Measurements from ENCODE around the gene KCND3. TPM values are rescaled to one million over a fixed set of nuclear protein-coding genes. Genes with fewer than 3 reads are reported as not detected.
A peak's percentile ranks its signal among the peaks of the same experiment; 100 is the strongest.
"Not testable (repeated sequence)": the region's sequence is repeated elsewhere in the genome, so short reads cannot be mapped to it uniquely, and the experiment has no call there.

The KCND3 gene
- total RNA-seq, 1 donor from 2014 or later, result 2.6 TPM

DNA sequence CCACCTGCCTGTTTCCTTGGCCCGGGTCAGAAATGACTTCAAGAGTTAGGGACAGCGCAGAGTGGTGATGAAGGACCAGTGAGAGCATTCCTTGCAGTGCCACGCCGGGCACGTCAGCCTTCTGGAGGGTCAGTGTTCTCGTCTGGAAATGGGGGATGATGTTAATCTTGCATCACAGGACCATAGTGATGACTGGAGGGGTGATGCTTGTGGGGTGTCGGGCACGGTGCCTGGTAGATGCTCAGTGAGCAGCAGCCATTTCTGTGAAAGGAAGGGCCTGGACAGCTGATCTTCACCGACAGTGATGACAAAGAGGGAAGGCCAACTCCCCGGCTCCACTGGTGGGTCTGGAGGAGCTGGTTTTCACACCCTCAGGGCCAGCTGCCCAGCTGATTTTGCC, 177.6 kb downstream of the KCND3 start:
- DNase-seq, result no peak

DNA sequence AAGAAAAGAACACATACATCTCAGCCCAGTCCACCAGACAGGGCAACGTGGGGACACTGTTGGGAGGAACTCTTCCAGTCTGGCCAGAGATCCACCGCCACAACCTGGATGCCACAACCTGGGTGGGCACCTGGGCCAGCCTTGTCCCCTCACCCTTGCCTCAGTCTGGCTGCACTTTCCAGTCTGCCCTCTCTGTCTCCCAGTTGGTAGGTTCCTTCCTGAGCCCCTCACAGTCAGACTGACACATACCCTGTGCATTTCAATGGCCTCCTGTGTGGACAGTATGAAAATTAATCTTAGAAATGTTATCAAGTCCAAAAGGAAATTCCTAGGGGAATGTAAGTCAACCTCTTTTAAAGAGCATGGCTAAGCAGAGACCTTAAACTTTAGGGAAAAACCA, 184.2 kb downstream of the KCND3 start:
- DNase-seq, result no peak

DNA sequence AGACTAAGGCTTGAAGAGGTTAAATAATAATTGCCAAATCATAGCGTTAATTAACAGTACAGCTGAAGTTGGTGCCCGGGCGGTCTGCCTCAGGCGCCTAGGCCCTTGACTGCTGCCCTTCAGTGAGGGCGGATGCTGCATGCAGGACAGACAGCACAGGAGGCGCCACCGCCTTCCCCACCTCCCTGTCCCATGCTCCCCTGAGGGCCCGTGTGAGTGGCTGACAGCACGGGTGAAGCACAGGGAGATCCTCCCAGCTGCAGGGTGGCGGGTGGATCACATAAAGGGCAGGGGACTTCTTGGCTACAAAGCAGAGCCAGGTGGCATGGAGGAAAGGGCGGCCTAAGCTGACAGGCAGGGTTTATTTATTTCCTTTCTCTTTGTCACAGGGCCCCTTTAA, 184.7 kb downstream of the KCND3 start:
- DNase-seq, result no peak

DNA sequence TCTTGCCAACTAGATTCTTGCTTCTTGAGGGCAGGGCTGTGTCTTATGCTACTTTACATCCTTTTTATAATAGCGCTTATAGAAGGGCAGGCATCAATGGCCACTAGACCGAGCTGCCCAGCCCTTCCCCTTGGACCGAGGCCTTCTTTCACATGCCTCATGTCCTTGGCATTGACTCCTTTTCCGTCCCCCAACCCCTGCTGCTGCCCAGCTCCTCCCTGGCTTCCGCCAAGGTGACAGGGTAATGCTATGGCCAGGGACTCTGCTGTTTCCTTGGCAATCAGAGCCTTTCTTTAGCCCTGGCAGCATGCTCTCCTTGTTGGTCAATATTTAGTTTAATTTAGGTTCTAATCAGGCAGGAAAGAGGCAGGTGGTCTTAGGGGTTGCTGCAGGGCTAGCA, 185.5 kb downstream of the KCND3 start:
- DNase-seq, result no peak

DNA sequence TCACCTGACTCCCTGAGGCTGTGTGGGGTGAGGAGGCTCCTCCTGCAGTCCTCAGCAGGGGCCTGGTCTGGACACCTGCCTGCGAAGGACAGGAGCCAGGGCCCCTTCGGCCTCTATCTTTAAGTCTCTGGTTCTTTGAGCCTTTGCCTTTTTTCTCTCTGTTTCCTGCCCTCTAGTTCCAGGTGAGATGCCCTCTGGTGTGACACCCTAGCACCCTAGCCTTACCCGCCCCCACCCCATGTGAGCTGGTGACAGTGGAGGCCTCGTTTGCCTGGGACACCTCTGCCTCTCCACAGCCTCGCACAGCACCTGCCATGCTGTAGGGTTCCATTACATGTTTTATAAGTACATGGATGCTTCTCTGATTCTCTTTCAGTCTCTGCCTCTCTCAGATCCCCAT, 186.5 kb downstream of the KCND3 start:
- no peak for DNase-seq

DNA sequence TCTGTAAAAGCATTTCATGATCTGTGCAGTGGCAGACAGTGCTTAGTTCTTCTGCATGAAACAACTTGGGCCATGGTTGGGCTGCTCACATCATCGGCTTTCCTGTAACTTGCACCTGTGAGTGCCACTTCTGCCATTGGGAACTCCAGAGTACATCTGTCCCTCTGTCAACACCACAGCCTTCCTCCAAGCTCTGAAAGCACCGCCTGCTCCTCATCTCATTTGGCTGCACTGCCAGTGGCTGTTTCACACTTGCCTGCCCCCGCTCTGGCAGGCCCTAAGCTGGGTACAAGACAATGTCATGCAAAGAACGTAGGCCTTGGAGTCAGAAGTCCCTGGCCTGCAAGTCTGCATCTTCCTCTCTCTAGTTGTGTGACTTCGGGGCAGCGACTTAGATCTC, 187.4 kb downstream of the KCND3 start:
- DNase-seq, result peak; percentile 36

DNA sequence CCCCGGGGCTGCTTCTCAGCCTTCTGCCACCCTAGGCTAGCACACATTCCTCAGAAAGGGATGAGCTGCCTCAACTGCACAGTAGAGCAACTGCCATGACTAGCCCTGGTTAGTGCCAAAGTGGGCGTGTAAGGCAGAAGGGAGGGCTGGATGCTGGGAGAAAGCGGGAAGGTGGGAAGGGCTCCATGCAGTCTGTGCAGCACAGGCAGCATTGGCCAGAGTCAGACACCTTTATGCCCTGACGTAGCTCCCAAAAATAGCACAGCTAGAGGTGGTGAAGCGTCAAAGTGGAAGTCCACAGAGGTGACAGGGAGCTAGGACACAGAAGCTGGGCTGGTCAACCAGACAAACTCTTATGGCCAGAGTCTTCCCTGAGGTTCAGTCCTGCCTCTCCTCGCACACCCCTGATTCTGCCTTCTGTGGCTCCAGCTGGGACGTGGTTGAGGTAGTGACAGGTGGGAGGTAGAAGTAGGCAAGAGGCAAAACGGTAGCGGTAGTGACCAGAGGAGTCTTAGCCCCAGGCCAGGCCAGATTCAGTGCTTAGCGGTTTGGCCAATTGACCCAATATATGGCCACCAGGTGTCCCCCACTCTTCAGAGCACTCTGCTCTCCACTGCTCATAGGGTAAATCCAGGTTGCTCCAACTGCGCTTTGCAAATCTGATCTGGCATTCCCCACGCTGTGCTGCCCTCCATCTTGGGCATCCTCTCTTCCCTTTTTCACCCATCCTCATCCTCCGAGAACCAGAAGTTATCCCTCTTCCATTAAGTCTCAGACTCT, 188.2 kb downstream of the KCND3 start:
- no peak for DNase-seq

DNA sequence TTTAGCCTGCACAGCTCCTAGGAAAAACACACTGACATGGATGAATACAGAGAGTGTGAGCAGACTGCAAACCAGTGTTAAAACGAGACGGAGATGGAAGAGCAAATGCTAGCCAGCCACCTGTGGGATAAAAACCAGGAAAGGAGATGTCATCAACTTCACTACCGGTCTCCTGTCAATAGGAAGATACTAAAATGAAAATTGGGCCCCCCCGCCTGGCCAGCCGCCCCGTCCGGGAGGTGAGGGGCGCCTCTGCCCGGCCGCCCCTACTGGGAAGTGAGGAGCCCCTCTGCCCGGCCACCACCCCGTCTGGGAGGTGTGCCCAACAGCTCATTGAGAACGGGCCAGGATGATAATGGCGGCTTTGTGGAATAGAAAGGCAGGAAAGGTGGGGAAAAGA, 189.7 kb downstream of the KCND3 start:
- not testable (repeated sequence) for DNase-seq

DNA sequence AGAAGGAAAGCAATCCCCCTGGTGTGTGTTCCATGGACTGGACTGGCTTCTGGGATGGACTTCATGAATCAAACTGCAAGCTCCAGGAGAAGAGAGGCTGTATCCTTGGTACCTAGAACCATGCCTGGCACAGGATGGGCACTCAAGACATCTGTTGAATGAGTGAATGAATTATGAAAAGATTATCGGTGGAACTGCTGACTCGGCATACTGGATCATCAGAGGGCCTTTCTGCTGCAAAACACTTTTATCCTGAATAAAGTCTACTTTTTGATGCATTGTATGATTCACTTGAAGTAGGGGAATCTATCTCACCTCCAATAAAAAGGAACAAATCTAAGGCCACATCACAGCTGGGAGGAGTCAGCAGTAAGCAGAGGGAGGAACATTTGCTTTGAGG, 190.9 kb downstream of the KCND3 start:
- no peak for DNase-seq

DNA sequence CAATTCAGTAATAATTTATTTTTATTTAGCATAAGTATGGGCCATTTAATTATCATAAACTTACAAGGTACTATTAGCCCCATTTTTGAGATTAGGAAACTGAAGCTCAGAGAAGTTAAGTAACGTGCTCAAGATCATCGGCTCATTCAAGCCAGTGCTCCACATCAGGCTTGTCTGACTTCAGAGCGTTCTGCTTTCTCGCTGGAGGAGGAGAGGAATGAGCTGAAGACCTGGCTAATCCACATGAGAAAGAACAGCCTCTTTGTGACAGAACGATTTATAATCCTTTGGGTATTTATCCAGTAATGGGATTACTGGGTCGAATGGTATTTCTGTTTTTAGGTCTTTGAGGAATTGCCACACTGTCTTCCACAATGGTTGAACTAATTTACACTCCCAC, 194.1 kb downstream of the KCND3 start:
- no peak for DNase-seq

DNA sequence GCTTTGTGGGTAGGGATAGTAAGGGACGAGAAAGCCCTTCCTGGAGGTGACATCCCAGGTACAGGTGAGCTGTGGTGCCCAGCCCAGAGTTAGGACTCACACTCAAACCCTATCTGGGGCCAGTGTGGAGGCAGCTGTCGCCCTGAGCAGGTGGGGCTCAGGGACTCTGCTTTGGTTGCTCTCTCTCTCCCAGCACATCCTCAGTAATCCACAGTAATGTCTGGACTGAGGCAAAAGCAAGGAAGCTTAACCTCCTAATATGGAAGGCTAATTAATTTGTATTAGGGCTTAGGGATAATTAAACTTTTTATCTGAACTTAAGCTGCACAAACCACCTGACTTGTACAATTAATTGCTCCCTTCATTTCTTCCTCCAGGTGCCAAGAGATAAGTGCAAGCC, 195.5 kb downstream of the KCND3 start:
- no peak for DNase-seq

DNA sequence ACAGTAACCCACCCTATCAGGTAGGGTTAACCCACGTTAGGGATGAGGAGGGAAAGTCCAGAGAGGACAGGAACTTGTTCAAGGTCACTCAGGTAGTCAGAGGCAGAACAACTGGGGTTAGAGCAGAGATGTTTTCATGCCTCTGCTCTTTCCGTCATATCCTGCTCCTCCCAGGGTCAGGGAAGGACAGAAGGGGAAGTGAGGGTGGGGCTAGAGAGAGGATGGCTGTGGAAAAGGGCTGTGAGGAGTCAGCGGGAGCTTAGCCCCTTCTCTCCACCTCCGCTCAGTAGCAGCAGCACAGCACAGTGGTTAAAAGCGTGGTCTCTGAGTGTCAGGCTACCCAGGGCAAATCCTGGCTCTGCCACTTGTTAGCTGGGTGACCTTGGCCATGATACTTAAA, 197.2 kb downstream of the KCND3 start:
- DNase-seq, result no peak

DNA sequence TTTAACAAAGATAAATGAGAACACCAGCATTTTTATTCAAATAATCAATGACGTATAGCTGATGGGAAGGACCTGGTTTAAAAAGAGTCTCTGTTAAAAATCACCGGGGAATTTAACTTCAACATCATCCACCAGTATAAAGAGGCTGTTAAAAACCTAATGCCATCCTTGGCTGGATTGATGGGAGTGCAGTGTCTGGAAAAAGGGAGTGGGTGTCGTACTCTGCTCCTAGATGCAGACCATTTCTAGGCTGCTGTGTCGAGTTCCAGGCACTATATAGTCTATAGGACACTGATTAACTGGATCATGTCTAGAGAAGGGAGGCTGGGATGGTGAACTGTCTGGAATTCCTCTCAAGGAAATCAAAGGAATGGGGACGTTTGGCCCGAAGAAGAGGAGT, 197.7 kb downstream of the KCND3 start:
- no peak for DNase-seq

DNA sequence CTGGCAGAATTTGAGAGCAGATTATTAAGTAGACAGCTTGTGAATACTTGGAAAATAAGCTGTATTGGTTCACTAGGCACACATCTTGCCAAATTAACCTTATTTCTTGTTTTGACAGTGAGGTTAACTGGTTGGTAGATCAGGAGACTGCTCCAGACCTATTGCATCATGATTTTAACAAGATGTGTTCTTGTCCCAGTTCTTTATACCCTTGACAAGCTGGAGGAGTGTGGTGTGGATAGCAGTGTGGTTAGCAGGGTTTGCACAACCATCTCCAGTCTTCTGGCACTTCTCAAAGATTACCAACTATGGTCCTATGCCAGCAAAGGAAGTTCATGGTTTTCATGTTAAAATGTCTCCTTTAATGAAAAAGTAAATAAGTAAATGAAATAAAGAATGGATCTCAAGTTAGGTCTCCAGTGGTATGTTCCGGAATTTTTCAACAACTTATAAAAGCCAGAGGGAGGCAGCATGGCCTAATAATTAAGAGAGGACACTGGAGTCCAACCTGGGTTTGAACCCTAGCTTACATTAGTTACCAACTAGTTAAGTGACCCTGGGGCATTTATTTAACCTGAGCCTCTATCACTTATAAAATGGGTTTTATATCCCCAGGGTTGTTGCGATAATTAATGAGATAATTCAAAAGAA, 199.7 kb downstream of the KCND3 start:
- DNase-seq, result no peak

DNA sequence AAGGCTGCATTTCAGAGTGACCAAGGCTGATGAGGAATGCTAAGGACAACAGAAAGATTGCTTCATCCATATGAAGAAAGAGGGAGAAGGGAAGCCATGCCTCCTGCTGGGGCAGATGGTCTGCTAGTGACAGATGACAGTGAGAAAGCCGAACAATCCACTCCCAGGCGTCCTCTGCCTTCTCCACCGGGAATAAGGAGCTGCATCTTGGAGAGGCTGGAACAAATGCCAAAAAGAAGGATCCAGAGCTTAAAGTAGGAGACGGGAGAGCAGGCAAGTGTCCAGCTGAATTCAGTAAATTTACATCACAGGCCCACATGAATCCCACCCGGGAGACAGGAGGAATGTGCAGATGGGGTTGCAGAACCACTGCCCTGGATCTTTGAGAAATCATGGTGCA, 200.3 kb downstream of the KCND3 start:
- peak; percentile 9 for DNase-seq

DNA sequence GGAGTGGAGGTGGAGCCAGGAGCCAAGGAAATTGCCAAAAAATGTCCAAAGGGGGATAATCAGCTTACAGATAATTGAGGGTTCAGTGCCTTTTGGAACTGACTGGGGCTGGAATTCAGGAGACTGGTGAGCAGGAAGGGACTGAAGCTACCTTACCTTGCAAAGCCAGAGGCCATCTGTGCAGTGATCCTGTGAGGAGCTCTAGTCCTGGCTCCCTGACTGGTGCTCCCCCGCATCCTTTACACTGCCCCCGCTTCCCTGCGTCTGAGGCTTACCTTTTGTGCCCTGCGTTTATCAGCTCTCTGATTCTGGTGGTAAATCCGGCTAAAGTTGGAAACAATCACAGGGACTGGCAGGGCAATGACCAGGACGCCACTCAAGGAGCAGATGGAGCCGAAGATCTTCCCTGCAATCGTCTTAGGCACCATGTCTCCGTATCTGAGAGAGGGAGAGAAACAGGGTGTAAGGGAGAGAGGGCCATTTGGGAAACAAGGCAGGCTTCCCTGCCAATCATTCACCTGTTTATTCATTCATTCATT, 202.7 kb downstream of the KCND3 start:
- DNase-seq, result no peak

DNA sequence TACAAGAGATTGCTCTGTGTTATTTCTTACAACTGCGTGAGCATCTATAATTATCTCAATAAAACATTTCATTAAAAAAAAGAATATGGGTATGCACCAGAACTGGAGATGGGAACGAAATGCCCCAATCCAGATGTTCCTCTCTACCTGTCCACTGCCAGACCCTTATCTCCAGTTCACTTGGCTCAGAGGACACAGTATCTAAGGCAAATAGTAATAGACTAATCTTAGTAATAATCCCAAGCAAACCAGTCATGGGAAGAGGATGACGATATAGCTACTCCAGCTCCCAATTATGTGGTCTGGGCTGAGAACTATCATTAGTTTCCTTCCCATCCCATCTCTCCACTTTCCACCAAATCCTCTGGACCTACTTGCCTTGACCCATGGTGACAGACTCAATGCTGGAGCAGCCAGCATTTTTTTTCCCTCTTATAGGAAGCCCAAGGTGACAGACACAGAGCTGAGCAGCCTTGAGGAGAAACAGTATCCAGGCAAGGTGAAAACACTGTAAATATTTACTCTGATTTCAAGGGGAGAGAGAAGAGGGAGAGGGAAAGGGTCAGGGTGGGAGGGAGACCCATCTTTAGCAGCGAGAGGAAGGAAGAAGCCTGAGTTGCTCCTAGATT, 205.1 kb downstream of the KCND3 start:
- no peak for DNase-seq

DNA sequence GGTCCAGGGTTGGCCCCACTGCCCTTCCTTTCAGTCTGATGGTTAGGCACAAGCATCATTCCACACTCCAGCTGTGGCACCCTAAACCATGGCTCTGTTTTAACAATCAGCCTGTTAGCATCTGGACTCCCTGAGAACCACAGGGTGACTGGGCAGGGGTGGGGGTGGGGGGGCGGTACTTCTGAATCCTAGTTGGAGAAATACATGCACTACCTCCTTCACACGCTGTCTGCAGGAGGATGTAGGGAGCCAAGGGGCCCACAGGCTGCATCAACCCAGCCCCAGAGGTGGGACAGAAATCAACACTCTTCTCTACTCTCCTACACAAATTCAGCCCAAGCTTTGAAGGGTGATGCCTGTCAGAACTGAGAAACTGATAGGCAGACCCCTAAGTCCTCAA, 209.9 kb downstream of the KCND3 start:
- DNase-seq, result no peak

DNA sequence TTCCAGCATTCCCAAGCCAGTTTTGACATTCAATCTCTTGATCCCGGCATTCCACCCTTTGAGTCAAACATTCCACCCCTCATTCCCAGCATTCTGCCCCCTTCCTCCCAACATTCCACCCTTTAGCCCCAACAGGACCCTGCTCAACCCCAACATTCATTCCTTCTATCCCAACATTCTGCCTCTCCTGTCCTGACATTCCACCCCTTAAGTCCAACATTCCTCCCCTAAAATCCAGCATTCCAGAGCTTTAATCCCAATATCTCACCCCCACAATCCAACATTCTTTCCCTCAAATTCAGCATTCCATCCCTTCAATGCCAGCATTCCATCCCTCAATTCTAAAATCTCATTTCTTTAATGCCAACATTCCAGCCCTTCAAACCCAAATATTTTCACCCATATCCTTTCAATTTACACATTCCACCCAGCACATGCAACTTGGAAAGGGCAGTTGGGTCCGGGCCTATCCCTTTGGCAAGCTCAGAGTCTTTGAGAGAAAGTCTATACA, 210.9 kb downstream of the KCND3 start:
- no peak for DNase-seq

DNA sequence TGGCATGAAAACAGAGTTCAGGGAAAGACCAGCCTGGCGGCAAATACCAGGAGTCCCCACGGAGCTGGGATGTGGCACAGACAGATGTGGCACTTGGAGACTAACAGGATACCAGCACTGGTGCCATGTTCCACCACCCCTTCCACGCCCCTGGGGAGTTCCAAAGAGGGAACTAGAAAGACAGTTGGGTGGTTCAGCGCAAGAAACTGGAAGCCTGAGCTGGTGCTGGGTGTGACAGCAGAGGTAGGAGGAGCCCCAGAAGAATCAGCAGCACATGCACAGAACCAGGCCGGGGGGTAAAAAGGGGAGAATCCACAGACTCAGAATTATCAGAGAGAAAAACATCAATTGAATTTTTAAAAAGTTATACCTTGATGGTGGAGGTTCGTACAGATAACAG, 211.4 kb downstream of the KCND3 start:
- no peak for DNase-seq

DNA sequence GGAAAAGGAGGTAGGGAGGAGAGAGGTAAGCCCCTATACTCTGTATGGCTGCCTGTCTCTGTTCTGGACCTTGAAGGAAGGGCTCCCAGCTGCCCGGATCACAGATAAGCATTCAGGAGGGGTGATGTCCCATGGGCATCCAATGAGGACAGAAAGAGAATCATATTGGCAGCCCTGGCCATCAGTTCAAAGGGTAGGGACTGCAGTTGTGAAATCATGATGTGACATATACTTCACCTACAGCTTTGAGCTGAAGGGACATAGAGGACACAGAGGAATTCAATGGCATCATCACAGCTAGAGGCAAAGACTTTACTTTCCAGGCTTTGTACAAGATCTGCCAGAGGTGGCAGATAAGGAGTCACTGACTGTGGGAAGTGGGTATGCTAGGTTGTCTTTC, 212.2 kb downstream of the KCND3 start:
- DNase-seq, result no peak

DNA sequence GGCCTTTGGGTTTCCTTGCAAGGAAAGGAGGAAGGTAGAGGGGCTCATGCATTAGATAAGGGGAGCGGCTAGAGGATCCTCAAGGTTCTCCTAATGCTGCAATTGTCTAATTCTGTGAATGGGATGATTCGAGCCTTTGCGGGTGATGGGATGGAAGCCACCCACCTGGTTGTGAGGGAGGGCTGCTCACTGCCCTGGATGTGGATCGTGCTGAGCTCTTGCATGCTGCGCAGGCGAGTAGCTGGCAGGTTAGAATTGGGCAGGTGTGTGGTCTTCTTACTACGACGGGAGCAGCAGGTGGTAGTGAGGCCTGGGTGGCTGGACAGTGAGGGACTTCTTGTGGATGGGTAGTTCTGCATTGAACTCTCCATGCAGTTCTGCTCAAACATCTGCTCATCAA, 212.6 kb downstream of the KCND3 start:
- no peak for DNase-seq

DNA sequence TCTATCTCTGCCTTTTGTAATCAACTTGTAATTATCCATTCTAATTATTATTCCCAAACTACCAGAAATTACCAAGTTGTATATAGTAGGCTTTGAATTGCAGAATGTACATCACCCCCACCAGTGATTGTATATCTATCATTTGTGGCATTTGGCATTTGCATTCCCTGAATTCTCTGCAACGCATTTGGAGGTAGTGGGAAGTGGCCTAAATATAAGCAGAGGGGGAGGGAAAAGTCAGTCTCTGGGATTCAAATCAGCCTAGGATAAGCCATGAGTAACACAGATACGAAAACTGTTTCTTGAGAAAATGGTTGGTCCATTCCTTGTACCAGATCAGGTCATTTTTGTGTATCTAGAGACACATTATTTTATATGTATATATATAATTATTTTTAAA, 213.1 kb downstream of the KCND3 start:
- DNase-seq, result no peak

Data from tongue (tissue), 2 donors.